Measurements from ENCODE around the gene INTS6L. TPM values are rescaled to one million over a fixed set of nuclear protein-coding genes. Genes with fewer than 3 reads are reported as not detected.
"Not testable (repeated sequence)": the region's sequence is repeated elsewhere in the genome, so short reads cannot be mapped to it uniquely, and the experiment has no call there.

INTS6L gene
- total RNA-seq, 1 donor from 2014 or later = 9.6 TPM

DNA sequence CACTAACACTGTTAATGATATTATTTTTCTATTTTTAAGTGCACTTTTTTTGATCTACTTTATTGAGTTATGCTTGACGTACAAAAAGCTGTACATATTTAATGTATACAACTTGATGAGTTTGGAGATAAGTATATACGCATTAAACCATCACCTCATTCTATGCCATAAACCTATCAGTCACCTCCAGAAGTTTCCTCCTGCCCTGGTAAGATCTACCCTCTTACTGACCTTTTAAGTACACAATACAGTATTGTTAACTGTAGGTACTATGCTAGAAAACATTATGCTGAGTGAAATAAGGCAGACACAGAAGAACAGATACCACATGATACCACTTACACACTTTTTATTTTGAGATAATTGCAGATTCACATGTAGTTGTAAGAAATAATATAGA lies 36.9 kb downstream of the INTS6L start:
- H3K27ac Mint-ChIP-seq (ENCODE audit: unreplicated experiment) = no peak overlapping the region
- TF ChIP-seq, protein P1, sequence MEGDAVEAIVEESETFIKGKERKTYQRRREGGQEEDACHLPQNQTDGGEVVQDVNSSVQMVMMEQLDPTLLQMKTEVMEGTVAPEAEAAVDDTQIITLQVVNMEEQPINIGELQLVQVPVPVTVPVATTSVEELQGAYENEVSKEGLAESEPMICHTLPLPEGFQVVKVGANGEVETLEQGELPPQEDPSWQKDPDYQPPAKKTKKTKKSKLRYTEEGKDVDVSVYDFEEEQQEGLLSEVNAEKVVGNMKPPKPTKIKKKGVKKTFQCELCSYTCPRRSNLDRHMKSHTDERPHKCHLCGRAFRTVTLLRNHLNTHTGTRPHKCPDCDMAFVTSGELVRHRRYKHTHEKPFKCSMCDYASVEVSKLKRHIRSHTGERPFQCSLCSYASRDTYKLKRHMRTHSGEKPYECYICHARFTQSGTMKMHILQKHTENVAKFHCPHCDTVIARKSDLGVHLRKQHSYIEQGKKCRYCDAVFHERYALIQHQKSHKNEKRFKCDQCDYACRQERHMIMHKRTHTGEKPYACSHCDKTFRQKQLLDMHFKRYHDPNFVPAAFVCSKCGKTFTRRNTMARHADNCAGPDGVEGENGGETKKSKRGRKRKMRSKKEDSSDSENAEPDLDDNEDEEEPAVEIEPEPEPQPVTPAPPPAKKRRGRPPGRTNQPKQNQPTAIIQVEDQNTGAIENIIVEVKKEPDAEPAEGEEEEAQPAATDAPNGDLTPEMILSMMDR (IDR thresholded peaks at IDR 0.05; ENCODE audit: unreplicated experiment) = no peak
- H3K9me3 Mint-ChIP-seq (ENCODE audit: unreplicated experiment) = no peaks in the 10 kb centered on the region
- H3K4me3 Mint-ChIP-seq (ENCODE audit: unreplicated experiment) = no peak overlapping the region
- DNase-seq (ENCODE audit: low spot score) = no peak
- no peaks in the 10 kb centered on the region for H3K27me3 Mint-ChIP-seq (ENCODE audit: unreplicated experiment)
- no peaks in the 10 kb centered on the region for H3K4me1 Mint-ChIP-seq (ENCODE audit: unreplicated experiment)
- H3K36me3 Mint-ChIP-seq (ENCODE audit: low read depth, unreplicated experiment) = no peaks in the 10 kb centered on the region

DNA sequence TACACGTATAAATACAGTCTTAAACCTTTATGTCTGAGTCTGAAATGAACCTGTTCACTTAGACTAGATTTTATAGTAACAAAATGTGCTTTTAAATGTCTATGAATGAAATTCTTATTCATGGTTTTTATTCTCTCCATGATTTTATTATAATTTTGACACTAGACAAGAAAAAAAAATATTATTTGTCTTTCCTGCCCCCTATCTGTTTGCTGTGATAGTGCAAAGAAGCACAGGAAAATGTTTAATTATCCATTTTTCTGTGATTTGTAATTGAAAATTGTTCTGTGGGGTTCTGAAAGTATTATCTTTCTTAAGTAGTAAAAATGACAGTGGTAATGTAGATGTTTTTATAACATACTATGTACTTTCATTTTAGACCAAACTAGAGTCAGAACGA lies 52.0 kb downstream of the INTS6L start:
- no peak for DNase-seq (ENCODE audit: low spot score)
- TF ChIP-seq, protein P1 (IDR thresholded peaks at IDR 0.05; ENCODE audit: unreplicated experiment) = peak; percentile 55
- no peak overlapping the region for H3K27ac Mint-ChIP-seq (ENCODE audit: unreplicated experiment)
- H3K4me3 Mint-ChIP-seq (ENCODE audit: unreplicated experiment) = no peak overlapping the region
- H3K27me3 Mint-ChIP-seq (ENCODE audit: unreplicated experiment) = peaks cover 2% of the 10 kb centered on the region
- no peaks in the 10 kb centered on the region for H3K36me3 Mint-ChIP-seq (ENCODE audit: low read depth, unreplicated experiment)
- no peaks in the 10 kb centered on the region for H3K9me3 Mint-ChIP-seq (ENCODE audit: unreplicated experiment)
- H3K4me1 Mint-ChIP-seq (ENCODE audit: unreplicated experiment) = no peaks in the 10 kb centered on the region

DNA sequence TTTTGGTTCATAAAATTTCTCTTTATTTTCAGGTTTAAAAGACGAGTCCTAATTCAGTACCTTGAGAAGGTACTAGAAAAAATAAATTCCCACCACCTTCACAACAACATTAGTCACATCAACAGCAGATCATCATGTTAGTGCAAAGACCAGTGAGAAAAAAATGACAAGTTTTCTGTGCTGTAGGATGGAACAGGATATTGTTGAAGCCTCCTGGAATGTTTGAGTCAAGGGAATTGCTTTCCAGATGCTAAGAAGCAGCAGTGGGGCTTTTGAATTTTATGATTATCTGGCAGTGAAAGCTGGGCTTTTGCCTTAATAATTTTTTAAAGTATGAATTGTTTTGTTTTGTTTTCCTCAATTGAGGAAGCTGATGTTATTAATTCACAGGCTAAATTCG lies 61.0 kb downstream of the INTS6L start:
- TF ChIP-seq, protein P1 (IDR thresholded peaks at IDR 0.05; ENCODE audit: unreplicated experiment) = no peak
- H3K27me3 Mint-ChIP-seq (ENCODE audit: unreplicated experiment) = no peaks in the 10 kb centered on the region
- H3K4me3 Mint-ChIP-seq (ENCODE audit: unreplicated experiment) = no peak overlapping the region
- H3K36me3 Mint-ChIP-seq (ENCODE audit: low read depth, unreplicated experiment) = no peaks in the 10 kb centered on the region
- no peak overlapping the region for H3K27ac Mint-ChIP-seq (ENCODE audit: unreplicated experiment)
- no peaks in the 10 kb centered on the region for H3K9me3 Mint-ChIP-seq (ENCODE audit: unreplicated experiment)
- DNase-seq (ENCODE audit: low spot score) = no peak
- H3K4me1 Mint-ChIP-seq (ENCODE audit: unreplicated experiment) = peaks cover 2% of the 10 kb centered on the region

DNA sequence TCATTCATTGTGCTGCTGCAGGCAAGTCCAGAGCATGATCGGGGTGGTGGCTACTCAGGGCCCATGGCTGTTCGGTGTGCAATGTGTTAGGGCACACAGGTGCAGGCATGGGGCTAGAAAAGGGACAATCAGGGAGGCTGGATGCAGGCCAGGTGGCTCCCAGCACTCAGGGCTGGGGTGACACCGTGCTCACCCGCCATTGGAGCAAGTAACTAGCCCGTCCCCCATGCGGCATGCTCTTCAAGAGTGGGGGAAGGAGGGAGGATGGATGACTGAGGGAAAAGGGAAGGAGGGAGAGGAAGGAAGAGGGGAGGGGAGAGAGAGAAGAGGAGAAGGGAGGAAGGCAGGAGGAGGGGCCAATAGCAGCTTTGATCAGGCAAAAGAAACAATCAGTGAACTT lies 64.7 kb downstream of the INTS6L start:
- no peaks in the 10 kb centered on the region for H3K36me3 Mint-ChIP-seq (ENCODE audit: low read depth, unreplicated experiment)
- no peaks in the 10 kb centered on the region for H3K27me3 Mint-ChIP-seq (ENCODE audit: unreplicated experiment)
- TF ChIP-seq, protein P1 (IDR thresholded peaks at IDR 0.05; ENCODE audit: unreplicated experiment) = no peak
- no peaks in the 10 kb centered on the region for H3K9me3 Mint-ChIP-seq (ENCODE audit: unreplicated experiment)
- H3K4me1 Mint-ChIP-seq (ENCODE audit: unreplicated experiment) = peaks cover 2% of the 10 kb centered on the region
- H3K4me3 Mint-ChIP-seq (ENCODE audit: unreplicated experiment) = no peak overlapping the region
- DNase-seq (ENCODE audit: low spot score) = no peak
- H3K27ac Mint-ChIP-seq (ENCODE audit: unreplicated experiment) = no peak overlapping the region

DNA sequence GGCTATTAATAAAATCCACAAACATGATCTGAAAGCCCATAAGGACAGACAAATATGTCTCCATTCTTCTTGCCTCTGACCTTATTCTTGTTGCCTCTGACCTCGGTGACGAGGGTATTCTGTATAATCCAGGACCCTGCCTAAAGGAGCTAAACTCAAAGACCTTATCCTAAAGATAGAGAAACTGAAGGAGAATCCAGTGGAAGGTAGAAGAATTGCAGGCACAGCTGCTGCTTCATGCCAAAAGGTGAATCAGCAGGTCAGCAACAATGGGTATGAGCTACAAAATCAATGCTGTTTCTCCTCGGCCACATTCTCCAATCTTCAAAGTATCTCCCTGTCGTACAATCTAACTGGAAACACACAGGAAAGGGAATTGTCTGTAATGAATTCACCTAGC lies 71.4 kb downstream of the INTS6L start:
- no peaks in the 10 kb centered on the region for H3K9me3 Mint-ChIP-seq (ENCODE audit: unreplicated experiment)
- no peak for DNase-seq (ENCODE audit: low spot score)

DNA sequence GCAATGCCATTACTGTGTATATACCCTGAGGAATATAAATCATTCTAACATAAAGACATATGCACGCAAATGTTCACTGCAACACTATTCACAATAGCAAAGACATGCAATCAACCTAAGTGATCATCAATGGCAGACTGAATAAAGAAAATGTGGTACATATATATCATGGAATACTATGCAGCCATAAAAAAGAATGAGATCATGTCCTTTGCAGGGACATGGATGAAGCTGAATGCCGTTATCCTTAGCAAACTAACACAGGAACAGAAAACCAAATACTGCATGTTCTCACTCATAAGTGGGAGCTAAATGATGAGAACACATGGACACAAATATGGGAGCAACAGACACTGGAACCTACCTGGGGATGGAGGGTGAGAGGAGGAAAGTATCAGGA lies 73.6 kb downstream of the INTS6L start:
- H3K9me3 Mint-ChIP-seq (ENCODE audit: unreplicated experiment); DNase-seq (ENCODE audit: low spot score); H3K4me1 Mint-ChIP-seq (ENCODE audit: unreplicated experiment): not testable (repeated sequence)

More for the DNA sequence above, 71.4 kb downstream of the INTS6L start:
- Mint-ChIP-seq H3K4me3 (ENCODE audit: unreplicated experiment) (no peak overlapping the region), H3K27me3 (ENCODE audit: unreplicated experiment) (no peaks in the 10 kb centered on the region), H3K36me3 (ENCODE audit: low read depth, unreplicated experiment) (no peaks in the 10 kb centered on the region), H3K27ac (ENCODE audit: unreplicated experiment) (no peak overlapping the region), H3K4me1 (ENCODE audit: unreplicated experiment) (no peaks in the 10 kb centered on the region)
- TF ChIP-seq, protein P1 (IDR thresholded peaks at IDR 0.05; ENCODE audit: unreplicated experiment) = no peak

DNA sequence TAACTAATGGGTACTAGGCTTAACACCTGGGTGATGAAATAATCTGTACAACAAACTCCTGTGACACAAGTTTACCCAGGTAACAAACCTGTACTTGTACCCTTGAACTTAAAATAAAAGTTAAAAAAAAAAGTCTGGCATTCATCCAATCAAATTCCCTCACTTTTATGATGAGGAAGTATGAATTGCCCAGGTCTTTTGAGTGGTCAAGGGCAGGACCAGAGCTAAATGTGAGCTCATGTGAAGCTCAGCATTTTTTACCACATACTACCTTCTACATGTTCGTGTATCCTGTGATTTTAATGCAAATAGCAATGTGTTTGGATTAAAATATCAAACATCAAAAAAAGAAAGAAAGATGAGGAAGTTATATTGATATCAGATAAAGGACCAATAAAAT lies 74.0 kb downstream of the INTS6L start:
- not testable (repeated sequence) for H3K36me3 Mint-ChIP-seq (ENCODE audit: low read depth, unreplicated experiment); H3K9me3 Mint-ChIP-seq (ENCODE audit: unreplicated experiment); H3K4me1 Mint-ChIP-seq (ENCODE audit: unreplicated experiment); DNase-seq (ENCODE audit: low spot score); H3K27me3 Mint-ChIP-seq (ENCODE audit: unreplicated experiment); H3K4me3 Mint-ChIP-seq (ENCODE audit: unreplicated experiment); H3K27ac Mint-ChIP-seq (ENCODE audit: unreplicated experiment)

More for the DNA sequence above, 73.6 kb downstream of the INTS6L start:
- not testable (repeated sequence) for H3K27ac Mint-ChIP-seq (ENCODE audit: unreplicated experiment); H3K36me3 Mint-ChIP-seq (ENCODE audit: low read depth, unreplicated experiment); H3K4me3 Mint-ChIP-seq (ENCODE audit: unreplicated experiment); H3K27me3 Mint-ChIP-seq (ENCODE audit: unreplicated experiment)
